H1 (cell line): ENCODE data around the gene ANAPC2. TPM values are rescaled to one million over a fixed set of nuclear protein-coding genes. Genes with fewer than 3 reads are reported as not detected.

Experiments used
- CTCF ChIA-PET: fragments of 300-600 bp; sonication (Branson Sonifier 250); formaldehyde crosslinking; loops from one replicate; lab custom pipeline; 2021; ENCODE audit not compliant: partially characterized antibody; lab: Charles Lee
- POLR2A ChIA-PET: fragments of 300-600 bp; sonication (Branson Sonifier 250); formaldehyde crosslinking; loops from one replicate; lab custom pipeline; 2021; ENCODE audit warnings: inconsistent platforms; ENCODE audit not compliant: partially characterized antibody; lab: Charles Lee
- DNase-seq, 2 experiments: peaks; one replicate each; pipeline versions ENCODE4 v3.0.0 to v3.0.0-alpha.2; 2010 to 2022; ENCODE audit warnings: low spot score in 2 of 2, low read depth in 1 of 2, mixed read lengths in 1 of 2
- FAIRE-seq: peaks from 2 replicates; lab custom pipeline; 2011; peaks lifted over from hg19 to GRCh38; lab: Jason Lieb, UNC
- H2AFZ ChIP-seq: 2 replicates; pipeline ENCODE4 v1.8.1; 2012; ENCODE audit warnings: low read length, inconsistent platforms
- H2AK5ac ChIP-seq: 2 replicates; pipeline ENCODE4 v1.6.1; 2013; ENCODE audit warnings: low read depth, low read length
- H2BK120ac ChIP-seq: replicated peaks from 2 replicates; pipeline ENCODE3; 2013; ENCODE audit warnings: low read depth, low read length, inconsistent platforms
- H2BK12ac ChIP-seq: 2 replicates; pipeline ENCODE4 v1.6.1; 2013; ENCODE audit warnings: low read depth, low read length
- H2BK15ac ChIP-seq: 2 replicates; pipeline ENCODE4 v1.6.1; 2013; ENCODE audit warnings: low read length
- H2BK20ac ChIP-seq: 2 replicates; pipeline ENCODE4 v1.6.1; 2013; ENCODE audit warnings: low read length
- H2BK5ac ChIP-seq: 2 replicates; pipeline ENCODE4 v1.6.1; 2013; ENCODE audit warnings: low read depth, low read length
- H3K14ac ChIP-seq: 2 replicates; pipeline ENCODE4 v1.6.1; 2013; ENCODE audit warnings: inconsistent platforms; ENCODE audit not compliant: insufficient read length
- H3K18ac ChIP-seq: 2 replicates; pipeline ENCODE4 v1.6.1; 2013; ENCODE audit warnings: low read length; ENCODE audit errors: extremely low read depth
- H3K23ac ChIP-seq: 2 replicates; pipeline ENCODE4 v1.6.1; 2013; ENCODE audit warnings: inconsistent platforms; ENCODE audit not compliant: insufficient read length
- H3K23me2 ChIP-seq: 2 replicates; pipeline ENCODE4 v1.6.1; 2013; ENCODE audit warnings: low read depth, low read length
- H3K27ac ChIP-seq: 2 replicates; pipeline ENCODE4 v1.6.1; 2011; ENCODE audit warnings: low read depth, low read length, inconsistent platforms
- H3K27me3 ChIP-seq, 4 experiments: replicated peaks in 1 of 4; 1 replicate in 1 of 4; 2 replicates in 3 of 4; pipeline versions ENCODE4 v1.6.1 to v1.8.1; 2011 to 2013; ENCODE audit warnings: low read length in 3 of 4, mild to moderate bottlenecking in 3 of 4, inconsistent platforms in 2 of 4, mixed read lengths in 2 of 4, moderate library complexity in 1 of 4; ENCODE audit not compliant: control insufficient read depth in 3 of 4, insufficient read depth in 3 of 4; ENCODE audit errors: extremely low read depth in 1 of 4
- H3K36me3 ChIP-seq, 4 experiments: 2 replicates each; pipeline versions ENCODE4 v1.6.1 to v1.8.1; 2011 to 2013; ENCODE audit warnings: mild to moderate bottlenecking in 4 of 4, low read length in 3 of 4, moderate library complexity in 2 of 4, control low read depth in 1 of 4, inconsistent platforms in 1 of 4; ENCODE audit not compliant: insufficient read depth in 4 of 4, control insufficient read depth in 2 of 4
- H3K4ac ChIP-seq: replicated peaks from 2 replicates; pipeline ENCODE3; 2013; ENCODE audit warnings: low read length, low read depth, mixed read lengths, inconsistent platforms; ENCODE audit not compliant: insufficient read length
- H3K4me1 ChIP-seq, 4 experiments: replicated peaks in 1 of 4; 1 replicate in 1 of 4; 2 replicates in 3 of 4; pipeline versions ENCODE4 v1.6.1 to v1.8.1; 2011 to 2013; ENCODE audit warnings: low read length in 3 of 4, inconsistent platforms in 2 of 4, mixed read lengths in 1 of 4; ENCODE audit not compliant: insufficient read depth in 4 of 4, control insufficient read depth in 3 of 4
- H3K4me2 ChIP-seq, 2 experiments: 2 replicates each; pipeline versions ENCODE4 v1.6.1 to v1.8.1; 2011 to 2013; ENCODE audit warnings: low read depth in 2 of 2, low read length in 2 of 2, control low read depth in 1 of 2, inconsistent platforms in 1 of 2, mild to moderate bottlenecking in 1 of 2; ENCODE audit not compliant: insufficient read depth in 1 of 2
- H3K4me3 ChIP-seq, 4 experiments: fragments of 200-600, 300-600 bp in 1 of 4; sonication (generic), shearing (Covaris generic), sonication (Bioruptor Twin) in 1 of 4; 2 replicates each; pipeline versions ENCODE4 v1.5.1 to v1.8.1; 2011 to 2016; ENCODE audit warnings: low read length in 4 of 4, low read depth in 3 of 4, control low read depth in 2 of 4, inconsistent platforms in 2 of 4, mild to moderate bottlenecking in 2 of 4, mixed read lengths in 1 of 4, moderate library complexity in 1 of 4; ENCODE audit not compliant: insufficient read depth in 2 of 4; ENCODE audit errors: extremely low read depth in 1 of 4
- H3K56ac ChIP-seq: replicated peaks from 2 replicates; pipeline ENCODE3; 2013; ENCODE audit warnings: low read depth, mild to moderate bottlenecking, mixed read lengths, low read length, inconsistent platforms; ENCODE audit not compliant: insufficient read length
- H3K79me1 ChIP-seq: 2 replicates; pipeline ENCODE4 v1.6.1; 2013; ENCODE audit warnings: low read depth, low read length, control low read depth
- H3K79me2 ChIP-seq, 2 experiments: 2 replicates each; pipeline versions ENCODE4 v1.6.1 to v1.8.1; 2012 to 2013; ENCODE audit warnings: low read length in 2 of 2, mild to moderate bottlenecking in 2 of 2, inconsistent platforms in 1 of 2; ENCODE audit not compliant: insufficient read depth in 2 of 2, control insufficient read depth in 1 of 2
- H3K9ac ChIP-seq, 4 experiments: replicated peaks in 1 of 4; 1 replicate in 1 of 4; 2 replicates in 3 of 4; pipeline versions ENCODE4 v1.6.1 to v1.8.1; 2011 to 2013; ENCODE audit warnings: low read depth in 3 of 4, low read length in 3 of 4, control low read depth in 2 of 4, mild to moderate bottlenecking in 2 of 4, moderate library complexity in 2 of 4, inconsistent platforms in 1 of 4; ENCODE audit errors: extremely low read depth in 1 of 4
- H3K9me3 ChIP-seq, 2 experiments: 2 replicates each; pipeline versions ENCODE4 v1.6.1 to v1.8.1; 2012 to 2013; ENCODE audit warnings: mild to moderate bottlenecking in 2 of 2, moderate library complexity in 2 of 2, control low read depth in 1 of 2, inconsistent platforms in 1 of 2, low read depth in 1 of 2, low read length in 1 of 2, mixed read lengths in 1 of 2; ENCODE audit not compliant: insufficient read depth in 2 of 2
- H4K20me1 ChIP-seq, 2 experiments: replicated peaks in 1 of 2; 2 replicates each; pipeline versions ENCODE3 to v1.8.1; 2011 to 2013; ENCODE audit warnings: inconsistent platforms in 2 of 2, low read length in 2 of 2, mild to moderate bottlenecking in 1 of 2; ENCODE audit not compliant: insufficient read depth in 2 of 2, control insufficient read depth in 1 of 2
- H4K5ac ChIP-seq: 2 replicates; pipeline ENCODE4 v1.6.1; 2013; ENCODE audit warnings: low read length, low read depth, mixed read lengths, inconsistent platforms; ENCODE audit not compliant: insufficient read length
- H4K8ac ChIP-seq: 2 replicates; pipeline ENCODE4 v1.8.0; 2013; ENCODE audit warnings: mild to moderate bottlenecking, moderate library complexity, low read length, inconsistent platforms; ENCODE audit not compliant: insufficient read depth; ENCODE audit errors: extremely low read depth
- H4K91ac ChIP-seq: replicated peaks from 2 replicates; pipeline ENCODE3; 2013; ENCODE audit warnings: low read length, mixed read lengths, inconsistent platforms; ENCODE audit not compliant: insufficient read length
- BCL11A ChIP-seq, 2 experiments: IDR thresholded peaks; one replicate each; pipeline ENCODE4 v1.6.1; 2011; ENCODE audit warnings: low read depth in 2 of 2, low read length in 2 of 2, mild to moderate bottlenecking in 2 of 2
- BRCA1 ChIP-seq: IDR thresholded peaks from 2 replicates; pipeline ENCODE4 v1.6.1; 2012; ENCODE audit warnings: low read depth, low read length, improper control_type of control experiment
- CBX5 ChIP-seq: fragments of 300-800, 300-1000 bp; sonication (generic); IDR thresholded peaks from 2 replicates; pipeline ENCODE4 v1.7.1; 2016; ENCODE audit warnings: antibody characterized with exemption, low read length, low read depth
- CHD1 ChIP-seq: IDR thresholded peaks from 2 replicates; pipeline ENCODE4 v1.6.1; 2012; ENCODE audit warnings: low read depth, low read length, improper control_type of control experiment
- CTBP2 ChIP-seq: IDR thresholded peaks from 2 replicates; pipeline ENCODE4 v1.7.0; 2011; ENCODE audit warnings: borderline replicate concordance, mild to moderate bottlenecking, moderate library complexity, mixed read lengths, low read length; ENCODE audit not compliant: insufficient read depth, insufficient read length
- E2F6 ChIP-seq: IDR thresholded peaks from 2 replicates; pipeline ENCODE4 v1.6.1; 2012; ENCODE audit warnings: inconsistent platforms
- POLR2A ChIP-seq, 2 experiments: IDR thresholded peaks; 1 replicate in 1 of 2; 2 replicates in 1 of 2; pipeline ENCODE4 v1.6.1; 2011; ENCODE audit warnings: low read depth in 2 of 2, low read length in 2 of 2, mild to moderate bottlenecking in 2 of 2; ENCODE audit errors: control extremely low read depth in 1 of 2
- RXRA ChIP-seq: IDR thresholded peaks from 2 replicates; pipeline ENCODE4 v1.6.1; 2011; ENCODE audit warnings: low read depth, mild to moderate bottlenecking, low read length, moderate library complexity; ENCODE audit not compliant: insufficient read depth
- SIX5 ChIP-seq: IDR thresholded peaks from 2 replicates; pipeline ENCODE4 v1.6.1; 2011; ENCODE audit warnings: mild to moderate bottlenecking, low read depth, low read length
- SP2 ChIP-seq: IDR thresholded peaks from 2 replicates; pipeline ENCODE4 v1.6.1; 2012; ENCODE audit warnings: mild to moderate bottlenecking, low read length, inconsistent platforms
- WGBS, 2 experiments: shearing (Covaris generic) in 1 of 2; methylation state at CpG; one replicate each; pipeline versions ENCODE4 v1.1.6 to v1.1.7; 2013 to 2015; ENCODE audit warnings: low lambda C conversion rate in 2 of 2, mixed read lengths in 2 of 2, inconsistent platforms in 1 of 2, low coverage in 1 of 2, missing lambda C conversion rate in 1 of 2; ENCODE audit not compliant: insufficient replicate concordance in 2 of 2, insufficient coverage in 1 of 2, insufficient read length in 1 of 2; ENCODE audit errors: extremely low coverage in 1 of 2, missing lambda C conversion rate in 1 of 2; 5-methylcytosine and 5-hydroxymethylcytosine counted together
- polyA plus RNA-seq, 7 experiments: library from polyadenylated mRNA; depleted of rRNA in 3 of 7; stranded (reverse) in 5 of 7; unstranded in 2 of 7; fragments of >200 nt in 5 of 7; fragments of 200-250 nt in 2 of 7; gene quantifications; 1 replicate in 5 of 7; 2 replicates in 1 of 7; 4 replicates in 1 of 7; pipeline versions ENCODE4 v1.2.1 to v1.2.3, GENCODE V29; 2011 to 2013; ENCODE audit warnings: missing spikeins in 2 of 7, mixed read lengths in 2 of 7
- total RNA-seq: library from RNA; stranded (reverse); fragmentation: NEBNext Ultra II Directional; extraction: Animal tissue kit (Norgen Biotek cat#: 25700); gene quantifications from 2 replicates; pipeline ENCODE4 v1.2.1, GENCODE V29; 2021
- TF ChIP-seq, protein P1 (sequence below), 3 experiments: IDR thresholded peaks; 1 replicate in 2 of 3; 2 replicates in 1 of 3; pipeline versions ENCODE4 v1.5.1 to v1.6.1; 2011; ENCODE audit warnings: low read length in 3 of 3, mild to moderate bottlenecking in 3 of 3, inconsistent platforms in 2 of 3, low read depth in 1 of 3, moderate library complexity in 1 of 3; ENCODE audit not compliant: insufficient read depth in 1 of 3; ENCODE audit errors: control extremely low read depth in 1 of 3

The ANAPC2 gene
- total and polyA plus RNA-seq, 2 of the 8 experiments (the other 6 are each of a cell fraction or from before 2014, with no cell fraction given), result 30.2 to 37.7 TPM

- ChIA-PET CTCF (interaction anchor here (1.1 to 20.2 kb wide), 11 partner anchors 11 to 199 kb away, joined by 3 to 204 read pairs (median 9); partner anchors contain the start of genes ANAPC2, LRRC26, SSNA1 and TOR4A), POLR2A (interaction anchor here (1.5 to 69.9 kb wide), 4 partner anchors 12 to 40 kb away, joined by 3 to 1462 read pairs (median 12); partner anchors contain the start of genes ANAPC2, NELFB, SSNA1 and STPG3)
- Histone ChIP-seq H3K79me2 (no peaks in the 10 kb centered on the region), H2BK5ac (no peak overlapping the region), H3K18ac (no peak overlapping the region), H2BK12ac (no peak overlapping the region), H3K4me3 (no peak overlapping the region), H3K23me2 (peaks cover 4% of the 10 kb centered on the region; the same call in 1 of the 2 replicates), H4K91ac (no peak overlapping the region), H3K4ac (no peak overlapping the region), H3K56ac (no peak overlapping the region), H3K27me3 (no peaks in the 10 kb centered on the region; a peak in 1 of 7 replicates), H2AK5ac (no peak overlapping the region), H2BK120ac (no peak overlapping the region), H3K36me3 (no peaks in the 10 kb centered on the region), H2AFZ (no peak overlapping the region), H3K9me3 (no peaks in the 10 kb centered on the region), H2BK20ac (no peak overlapping the region), H4K20me1 (peaks cover 0 to 1% of the 10 kb centered on the region in 2 experiments), H3K23ac (no peak overlapping the region), H3K4me2 (no peak overlapping the region), H3K79me1 (no peaks in the 10 kb centered on the region), H3K4me1 (peaks cover 0 to 16% (median 5%) of the 10 kb centered on the region in 4 experiments; a peak in 4 of 7 replicates), H4K8ac (no peak overlapping the region), H4K5ac (no peak overlapping the region), H2BK15ac (no peak overlapping the region), H3K27ac (no peak overlapping the region), H3K14ac (no peak overlapping the region), H3K9ac (no peak overlapping the region)
- 92% methylated on average over 18 of the region's 29 CpGs; no CpG with 5 or more reads in 1 of the 2 experiments for WGBS, 2 experiments
- DNase-seq (no peak), FAIRE-seq (no peak)
- no peak for TF ChIP-seq CBX5
- no peak for TF ChIP-seq SIX5
- TF ChIP-seq BCL11A (IDR thresholded peaks at IDR 0.05; ENCODE audit: low read depth in 2 of 2, low read length in 2 of 2), result no peak
- no peak for TF ChIP-seq CTBP2
- TF ChIP-seq SP2, result no peak
- no peak for TF ChIP-seq POLR2A (IDR thresholded peaks at IDR 0.05; ENCODE audit: control extremely low read depth in 1 of 2, low read depth in 2 of 2, low read length in 2 of 2)
- no peak for TF ChIP-seq BRCA1
- TF ChIP-seq, protein P1, sequence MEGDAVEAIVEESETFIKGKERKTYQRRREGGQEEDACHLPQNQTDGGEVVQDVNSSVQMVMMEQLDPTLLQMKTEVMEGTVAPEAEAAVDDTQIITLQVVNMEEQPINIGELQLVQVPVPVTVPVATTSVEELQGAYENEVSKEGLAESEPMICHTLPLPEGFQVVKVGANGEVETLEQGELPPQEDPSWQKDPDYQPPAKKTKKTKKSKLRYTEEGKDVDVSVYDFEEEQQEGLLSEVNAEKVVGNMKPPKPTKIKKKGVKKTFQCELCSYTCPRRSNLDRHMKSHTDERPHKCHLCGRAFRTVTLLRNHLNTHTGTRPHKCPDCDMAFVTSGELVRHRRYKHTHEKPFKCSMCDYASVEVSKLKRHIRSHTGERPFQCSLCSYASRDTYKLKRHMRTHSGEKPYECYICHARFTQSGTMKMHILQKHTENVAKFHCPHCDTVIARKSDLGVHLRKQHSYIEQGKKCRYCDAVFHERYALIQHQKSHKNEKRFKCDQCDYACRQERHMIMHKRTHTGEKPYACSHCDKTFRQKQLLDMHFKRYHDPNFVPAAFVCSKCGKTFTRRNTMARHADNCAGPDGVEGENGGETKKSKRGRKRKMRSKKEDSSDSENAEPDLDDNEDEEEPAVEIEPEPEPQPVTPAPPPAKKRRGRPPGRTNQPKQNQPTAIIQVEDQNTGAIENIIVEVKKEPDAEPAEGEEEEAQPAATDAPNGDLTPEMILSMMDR (IDR thresholded peaks at IDR 0.05; ENCODE audit: control extremely low read depth in 1 of 3, insufficient read depth in 1 of 3, low read depth in 1 of 3, low read length in 3 of 3), result no peak
- no peak for TF ChIP-seq RXRA
- TF ChIP-seq CHD1, result no peak
- no peak for TF ChIP-seq E2F6
These were observed 40.2 kb upstream of the ANAPC2 start for GRCh38 chr9:137228506-137228967.
